HEK293 (cell line): ENCODE data around the gene MAML2.

Experiments
- FEZF1 ChIP-seq: fragments of 450-650 bp; formaldehyde crosslinking; IDR thresholded peaks from 2 replicates; pipeline ENCODE4 v1.5.1; 2016; ENCODE audit warnings: missing biosample characterization, missing genetic modification characterization
- GFI1B ChIP-seq: fragments of 450-650 bp; formaldehyde crosslinking; IDR thresholded peaks from 2 replicates; pipeline ENCODE4 v1.5.1; 2016; ENCODE audit warnings: missing biosample characterization, missing genetic modification characterization
- GLIS1 ChIP-seq: fragments of 450-650 bp; formaldehyde crosslinking; IDR thresholded peaks from 2 replicates; pipeline ENCODE4 v1.5.1; 2016; ENCODE audit warnings: missing biosample characterization, missing genetic modification characterization
- HOXC10 ChIP-seq: sonication (generic); formaldehyde crosslinking; IDR thresholded peaks from 2 replicates; pipeline ENCODE4 v1.8.1; 2023; ENCODE audit warnings: mild to moderate bottlenecking, missing genetic modification reagents
- SETDB1 ChIP-seq: IDR thresholded peaks from one replicate; pipeline ENCODE4 v1.6.1; 2017; ENCODE audit warnings: mild to moderate bottlenecking, low read length, moderate library complexity, mixed read lengths; ENCODE audit not compliant: insufficient read length
- SP7 ChIP-seq: fragments of 450-650 bp; formaldehyde crosslinking; IDR thresholded peaks from 2 replicates; pipeline ENCODE4 v1.5.1; 2016; ENCODE audit warnings: missing biosample characterization, missing genetic modification characterization
- TCF7L2 ChIP-seq: IDR thresholded peaks from 2 replicates; pipeline ENCODE4 v1.6.1; 2011; ENCODE audit warnings: low read depth, mild to moderate bottlenecking, inconsistent platforms, low read length, moderate library complexity, borderline replicate concordance
- ZBTB17 ChIP-seq: fragments of 450-650 bp; formaldehyde crosslinking; IDR thresholded peaks from 2 replicates; pipeline ENCODE4 v1.5.1; 2016; ENCODE audit warnings: missing biosample characterization, missing genetic modification characterization
- ZFHX2 ChIP-seq: fragments of 450-650 bp; formaldehyde crosslinking; conservative IDR thresholded peaks from 2 replicates; pipeline ENCODE4 v1.5.1; 2016; ENCODE audit warnings: missing biosample characterization, missing genetic modification characterization
- ZFP3 ChIP-seq: fragments of 450-650 bp; formaldehyde crosslinking; IDR thresholded peaks from 2 replicates; pipeline ENCODE4 v1.5.1; 2016; ENCODE audit warnings: low read depth, missing biosample characterization, missing genetic modification characterization
- ZFP41 ChIP-seq: fragments of 450-650 bp; formaldehyde crosslinking; IDR thresholded peaks from 2 replicates; pipeline ENCODE4 v1.5.1; 2016; ENCODE audit warnings: missing biosample characterization, missing genetic modification characterization, borderline replicate concordance
- ZNF10 ChIP-seq: fragments of 450-650 bp; formaldehyde crosslinking; IDR thresholded peaks from 2 replicates; pipeline ENCODE4 v1.5.1; 2017; ENCODE audit warnings: missing biosample characterization, missing genetic modification characterization
- ZNF184 ChIP-seq: fragments of 450-650 bp; IDR thresholded peaks from 2 replicates; pipeline ENCODE4 v1.5.1; 2018; ENCODE audit warnings: missing biosample characterization, mild to moderate bottlenecking, missing genetic modification characterization
- ZNF266 ChIP-seq: fragments of 450-650 bp; formaldehyde crosslinking; IDR thresholded peaks from 2 replicates; pipeline ENCODE4 v1.5.1; 2016; ENCODE audit warnings: missing biosample characterization, missing genetic modification characterization, low read depth
- ZNF324 ChIP-seq: fragments of 450-650 bp; formaldehyde crosslinking; IDR thresholded peaks from 2 replicates; pipeline ENCODE4 v1.5.1; 2016; ENCODE audit warnings: missing biosample characterization, missing genetic modification characterization
- ZNF544 ChIP-seq: fragments of 450-650 bp; formaldehyde crosslinking; IDR thresholded peaks from 2 replicates; pipeline ENCODE4 v1.5.0; 2017; ENCODE audit warnings: missing biosample characterization, missing genetic modification characterization
- ZNF776 ChIP-seq: fragments of 450-650 bp; formaldehyde crosslinking; IDR thresholded peaks from 2 replicates; pipeline ENCODE4 v1.5.0; 2017; ENCODE audit warnings: missing biosample characterization, missing genetic modification characterization, borderline replicate concordance
- TF ChIP-seq, protein P1 (sequence below): fragments of 450-650 bp; formaldehyde crosslinking; IDR thresholded peaks from 2 replicates; pipeline ENCODE4 v1.5.1; 2017; ENCODE audit warnings: missing biosample characterization, missing genetic modification characterization
- TF ChIP-seq, protein P2 (sequence below): fragments of 450-650 bp; formaldehyde crosslinking; IDR thresholded peaks from 2 replicates; pipeline ENCODE4 v1.5.0; 2017; ENCODE audit warnings: missing biosample characterization, missing genetic modification characterization, borderline replicate concordance
- TF ChIP-seq, protein P3 (sequence below): fragments of 450-650 bp; formaldehyde crosslinking; IDR thresholded peaks from 2 replicates; pipeline ENCODE4 v1.5.1; 2016; ENCODE audit warnings: missing biosample characterization, missing genetic modification characterization
- TF ChIP-seq, protein P4 (sequence below): fragments of 450-650 bp; formaldehyde crosslinking; IDR thresholded peaks from 2 replicates; pipeline ENCODE4 v1.5.1; 2017; ENCODE audit warnings: missing biosample characterization, mild to moderate bottlenecking, missing genetic modification characterization, moderate library complexity
- TF ChIP-seq, protein P5 (sequence below): fragments of 450-650 bp; formaldehyde crosslinking; IDR thresholded peaks from 2 replicates; pipeline ENCODE4 v1.5.1; 2016; ENCODE audit warnings: missing biosample characterization, missing genetic modification characterization
- TF ChIP-seq, protein P6 (sequence below): IDR thresholded peaks from 2 replicates; pipeline ENCODE4 v1.6.1; 2011; ENCODE audit warnings: mild to moderate bottlenecking, low read depth, low read length, borderline replicate concordance
- TF ChIP-seq, protein P7 (sequence below): fragments of 450-650 bp; formaldehyde crosslinking; IDR thresholded peaks from 2 replicates; pipeline ENCODE4; 2016; ENCODE audit warnings: missing biosample characterization, missing genetic modification characterization

The MAML2 gene

DNA sequence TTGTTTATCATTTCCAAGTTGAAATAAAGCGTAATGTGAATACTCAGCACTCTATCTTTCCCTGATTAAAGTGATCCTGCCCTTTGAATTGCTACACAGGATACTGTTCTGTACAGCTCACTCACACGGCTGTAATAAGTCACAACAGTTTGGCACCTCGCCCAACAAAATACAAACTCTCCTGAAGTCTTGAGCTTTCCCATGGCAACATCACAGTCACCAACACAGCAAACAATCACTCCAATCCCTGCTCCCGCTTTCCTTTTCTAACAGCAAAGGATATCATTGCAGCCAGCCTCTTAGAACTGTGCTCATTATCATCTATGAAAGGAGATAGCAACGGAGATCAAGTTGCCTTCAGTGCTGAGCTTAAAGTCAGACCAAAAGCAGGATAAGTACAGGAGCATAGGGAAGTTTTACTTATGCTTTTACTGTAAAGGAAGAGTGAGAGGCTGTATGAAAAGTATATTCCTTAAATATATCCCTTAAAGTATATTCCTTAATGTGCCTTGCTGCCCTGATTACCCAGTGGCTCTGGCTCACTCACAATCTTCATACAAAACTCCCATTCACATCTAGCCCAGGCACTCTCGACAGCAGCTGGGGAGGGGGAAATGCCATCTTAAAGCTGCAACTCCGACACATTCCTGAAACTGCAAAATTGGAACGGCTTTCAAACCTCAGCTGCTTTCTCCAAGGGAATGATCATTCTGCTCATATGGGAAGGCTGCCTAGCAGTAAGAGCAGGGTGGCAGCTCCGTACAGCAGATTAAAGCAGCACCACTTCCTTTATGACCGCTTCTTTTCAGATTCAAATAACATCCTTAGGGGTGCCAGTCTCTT lies 35.8 kb downstream of the MAML2 start (continued):
- TF ChIP-seq, protein P1, sequence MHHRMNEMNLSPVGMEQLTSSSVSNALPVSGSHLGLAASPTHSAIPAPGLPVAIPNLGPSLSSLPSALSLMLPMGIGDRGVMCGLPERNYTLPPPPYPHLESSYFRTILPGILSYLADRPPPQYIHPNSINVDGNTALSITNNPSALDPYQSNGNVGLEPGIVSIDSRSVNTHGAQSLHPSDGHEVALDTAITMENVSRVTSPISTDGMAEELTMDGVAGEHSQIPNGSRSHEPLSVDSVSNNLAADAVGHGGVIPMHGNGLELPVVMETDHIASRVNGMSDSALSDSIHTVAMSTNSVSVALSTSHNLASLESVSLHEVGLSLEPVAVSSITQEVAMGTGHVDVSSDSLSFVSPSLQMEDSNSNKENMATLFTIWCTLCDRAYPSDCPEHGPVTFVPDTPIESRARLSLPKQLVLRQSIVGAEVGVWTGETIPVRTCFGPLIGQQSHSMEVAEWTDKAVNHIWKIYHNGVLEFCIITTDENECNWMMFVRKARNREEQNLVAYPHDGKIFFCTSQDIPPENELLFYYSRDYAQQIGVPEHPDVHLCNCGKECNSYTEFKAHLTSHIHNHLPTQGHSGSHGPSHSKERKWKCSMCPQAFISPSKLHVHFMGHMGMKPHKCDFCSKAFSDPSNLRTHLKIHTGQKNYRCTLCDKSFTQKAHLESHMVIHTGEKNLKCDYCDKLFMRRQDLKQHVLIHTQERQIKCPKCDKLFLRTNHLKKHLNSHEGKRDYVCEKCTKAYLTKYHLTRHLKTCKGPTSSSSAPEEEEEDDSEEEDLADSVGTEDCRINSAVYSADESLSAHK (tag by site-specific recombination): no peak
- TF ChIP-seq, protein P2, sequence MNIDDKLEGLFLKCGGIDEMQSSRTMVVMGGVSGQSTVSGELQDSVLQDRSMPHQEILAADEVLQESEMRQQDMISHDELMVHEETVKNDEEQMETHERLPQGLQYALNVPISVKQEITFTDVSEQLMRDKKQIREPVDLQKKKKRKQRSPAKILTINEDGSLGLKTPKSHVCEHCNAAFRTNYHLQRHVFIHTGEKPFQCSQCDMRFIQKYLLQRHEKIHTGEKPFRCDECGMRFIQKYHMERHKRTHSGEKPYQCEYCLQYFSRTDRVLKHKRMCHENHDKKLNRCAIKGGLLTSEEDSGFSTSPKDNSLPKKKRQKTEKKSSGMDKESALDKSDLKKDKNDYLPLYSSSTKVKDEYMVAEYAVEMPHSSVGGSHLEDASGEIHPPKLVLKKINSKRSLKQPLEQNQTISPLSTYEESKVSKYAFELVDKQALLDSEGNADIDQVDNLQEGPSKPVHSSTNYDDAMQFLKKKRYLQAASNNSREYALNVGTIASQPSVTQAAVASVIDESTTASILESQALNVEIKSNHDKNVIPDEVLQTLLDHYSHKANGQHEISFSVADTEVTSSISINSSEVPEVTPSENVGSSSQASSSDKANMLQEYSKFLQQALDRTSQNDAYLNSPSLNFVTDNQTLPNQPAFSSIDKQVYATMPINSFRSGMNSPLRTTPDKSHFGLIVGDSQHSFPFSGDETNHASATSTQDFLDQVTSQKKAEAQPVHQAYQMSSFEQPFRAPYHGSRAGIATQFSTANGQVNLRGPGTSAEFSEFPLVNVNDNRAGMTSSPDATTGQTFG (tag by site-specific recombination): no peak
- TF ChIP-seq ZFP3 (tag by site-specific recombination) (no peak), GLIS1 (no peak), FEZF1 (peak; percentile 86), SETDB1 (no peak), ZNF776 (tag by site-specific recombination) (no peak), ZNF544 (tag by site-specific recombination) (no peak), HOXC10 (CRISPR knock-in tag) (no peak), ZNF10 (tag by site-specific recombination) (peak; percentile 68; the same call in 1 of the 2 replicates), ZFHX2 (no peak), GFI1B (tag by site-specific recombination) (peak; percentile 51; the same call in 1 of the 2 replicates), SP7 (tag by site-specific recombination) (peak; percentile 25; the same call in 1 of the 2 replicates), ZNF266 (no peak), ZNF324 (tag by site-specific recombination) (no peak), ZFP41 (tag by site-specific recombination) (no peak), ZNF184 (0 out of 2 replicates have a peak, but pooled peaks have one; percentile 8), TCF7L2 (0 out of 2 replicates have a peak, but pooled peaks have one; percentile 27), ZBTB17 (tag by site-specific recombination) (peak; percentile 91)
- TF ChIP-seq, protein P3, sequence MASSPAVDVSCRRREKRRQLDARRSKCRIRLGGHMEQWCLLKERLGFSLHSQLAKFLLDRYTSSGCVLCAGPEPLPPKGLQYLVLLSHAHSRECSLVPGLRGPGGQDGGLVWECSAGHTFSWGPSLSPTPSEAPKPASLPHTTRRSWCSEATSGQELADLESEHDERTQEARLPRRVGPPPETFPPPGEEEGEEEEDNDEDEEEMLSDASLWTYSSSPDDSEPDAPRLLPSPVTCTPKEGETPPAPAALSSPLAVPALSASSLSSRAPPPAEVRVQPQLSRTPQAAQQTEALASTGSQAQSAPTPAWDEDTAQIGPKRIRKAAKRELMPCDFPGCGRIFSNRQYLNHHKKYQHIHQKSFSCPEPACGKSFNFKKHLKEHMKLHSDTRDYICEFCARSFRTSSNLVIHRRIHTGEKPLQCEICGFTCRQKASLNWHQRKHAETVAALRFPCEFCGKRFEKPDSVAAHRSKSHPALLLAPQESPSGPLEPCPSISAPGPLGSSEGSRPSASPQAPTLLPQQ (tag by site-specific recombination): peak; percentile 54; the same call in 1 of the 2 replicates
- TF ChIP-seq, protein P4, sequence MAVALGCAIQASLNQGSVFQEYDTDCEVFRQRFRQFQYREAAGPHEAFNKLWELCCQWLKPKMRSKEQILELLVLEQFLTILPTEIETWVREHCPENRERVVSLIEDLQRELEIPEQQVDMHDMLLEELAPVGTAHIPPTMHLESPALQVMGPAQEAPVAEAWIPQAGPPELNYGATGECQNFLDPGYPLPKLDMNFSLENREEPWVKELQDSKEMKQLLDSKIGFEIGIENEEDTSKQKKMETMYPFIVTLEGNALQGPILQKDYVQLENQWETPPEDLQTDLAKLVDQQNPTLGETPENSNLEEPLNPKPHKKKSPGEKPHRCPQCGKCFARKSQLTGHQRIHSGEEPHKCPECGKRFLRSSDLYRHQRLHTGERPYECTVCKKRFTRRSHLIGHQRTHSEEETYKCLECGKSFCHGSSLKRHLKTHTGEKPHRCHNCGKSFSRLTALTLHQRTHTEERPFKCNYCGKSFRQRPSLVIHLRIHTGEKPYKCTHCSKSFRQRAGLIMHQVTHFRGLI: no peak
- TF ChIP-seq, protein P5, sequence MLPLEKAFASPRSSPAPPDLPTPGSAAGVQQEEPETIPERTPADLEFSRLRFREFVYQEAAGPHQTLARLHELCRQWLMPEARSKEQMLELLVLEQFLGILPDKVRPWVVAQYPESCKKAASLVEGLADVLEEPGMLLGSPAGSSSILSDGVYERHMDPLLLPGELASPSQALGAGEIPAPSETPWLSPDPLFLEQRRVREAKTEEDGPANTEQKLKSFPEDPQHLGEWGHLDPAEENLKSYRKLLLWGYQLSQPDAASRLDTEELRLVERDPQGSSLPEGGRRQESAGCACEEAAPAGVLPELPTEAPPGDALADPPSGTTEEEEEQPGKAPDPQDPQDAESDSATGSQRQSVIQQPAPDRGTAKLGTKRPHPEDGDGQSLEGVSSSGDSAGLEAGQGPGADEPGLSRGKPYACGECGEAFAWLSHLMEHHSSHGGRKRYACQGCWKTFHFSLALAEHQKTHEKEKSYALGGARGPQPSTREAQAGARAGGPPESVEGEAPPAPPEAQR (tag by site-specific recombination): no peak
- TF ChIP-seq, protein P6, sequence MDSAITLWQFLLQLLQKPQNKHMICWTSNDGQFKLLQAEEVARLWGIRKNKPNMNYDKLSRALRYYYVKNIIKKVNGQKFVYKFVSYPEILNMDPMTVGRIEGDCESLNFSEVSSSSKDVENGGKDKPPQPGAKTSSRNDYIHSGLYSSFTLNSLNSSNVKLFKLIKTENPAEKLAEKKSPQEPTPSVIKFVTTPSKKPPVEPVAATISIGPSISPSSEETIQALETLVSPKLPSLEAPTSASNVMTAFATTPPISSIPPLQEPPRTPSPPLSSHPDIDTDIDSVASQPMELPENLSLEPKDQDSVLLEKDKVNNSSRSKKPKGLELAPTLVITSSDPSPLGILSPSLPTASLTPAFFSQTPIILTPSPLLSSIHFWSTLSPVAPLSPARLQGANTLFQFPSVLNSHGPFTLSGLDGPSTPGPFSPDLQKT: no peak
- TF ChIP-seq, protein P7, sequence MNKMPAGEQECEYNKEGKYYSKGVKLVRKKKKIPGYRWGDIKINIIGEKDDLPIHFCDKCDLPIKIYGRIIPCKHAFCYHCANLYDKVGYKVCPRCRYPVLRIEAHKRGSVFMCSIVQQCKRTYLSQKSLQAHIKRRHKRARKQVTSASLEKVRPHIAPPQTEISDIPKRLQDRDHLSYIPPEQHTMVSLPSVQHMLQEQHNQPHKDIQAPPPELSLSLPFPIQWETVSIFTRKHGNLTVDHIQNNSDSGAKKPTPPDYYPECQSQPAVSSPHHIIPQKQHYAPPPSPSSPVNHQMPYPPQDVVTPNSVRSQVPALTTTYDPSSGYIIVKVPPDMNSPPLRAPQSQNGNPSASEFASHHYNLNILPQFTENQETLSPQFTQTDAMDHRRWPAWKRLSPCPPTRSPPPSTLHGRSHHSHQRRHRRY (tag by site-specific recombination): no peak
